Neuron (in vitro differentiated cells): ENCODE results near the gene CD300C.
"Not testable (repeated sequence)": the region's sequence is repeated elsewhere in the genome, so short reads cannot be mapped to it uniquely, and the experiment has no call there.

Source experiments
- H2AFZ ChIP-seq: one replicate; pipeline ENCODE4 v1.6.1; 2013; ENCODE audit warnings: low read depth, mild to moderate bottlenecking, inconsistent platforms, low read length, moderate library complexity
- H3K27me3 ChIP-seq: one replicate; pipeline ENCODE4 v1.6.1; 2013; ENCODE audit warnings: low read length; ENCODE audit not compliant: insufficient read depth
- H3K36me3 ChIP-seq: one replicate; pipeline ENCODE4 v1.6.1; 2013; ENCODE audit warnings: low read length; ENCODE audit not compliant: insufficient read depth
- H3K4me1 ChIP-seq: one replicate; pipeline ENCODE4 v1.6.1; 2013; ENCODE audit warnings: low read length; ENCODE audit not compliant: insufficient read depth
- H3K4me3 ChIP-seq: 2 replicates; pipeline ENCODE4 v1.5.1; 2013; ENCODE audit warnings: mild to moderate bottlenecking, low read length, moderate library complexity
- H3K9me3 ChIP-seq: one replicate; pipeline ENCODE4 v1.6.1; 2013; ENCODE audit warnings: low read length

The CD300C gene

DNA sequence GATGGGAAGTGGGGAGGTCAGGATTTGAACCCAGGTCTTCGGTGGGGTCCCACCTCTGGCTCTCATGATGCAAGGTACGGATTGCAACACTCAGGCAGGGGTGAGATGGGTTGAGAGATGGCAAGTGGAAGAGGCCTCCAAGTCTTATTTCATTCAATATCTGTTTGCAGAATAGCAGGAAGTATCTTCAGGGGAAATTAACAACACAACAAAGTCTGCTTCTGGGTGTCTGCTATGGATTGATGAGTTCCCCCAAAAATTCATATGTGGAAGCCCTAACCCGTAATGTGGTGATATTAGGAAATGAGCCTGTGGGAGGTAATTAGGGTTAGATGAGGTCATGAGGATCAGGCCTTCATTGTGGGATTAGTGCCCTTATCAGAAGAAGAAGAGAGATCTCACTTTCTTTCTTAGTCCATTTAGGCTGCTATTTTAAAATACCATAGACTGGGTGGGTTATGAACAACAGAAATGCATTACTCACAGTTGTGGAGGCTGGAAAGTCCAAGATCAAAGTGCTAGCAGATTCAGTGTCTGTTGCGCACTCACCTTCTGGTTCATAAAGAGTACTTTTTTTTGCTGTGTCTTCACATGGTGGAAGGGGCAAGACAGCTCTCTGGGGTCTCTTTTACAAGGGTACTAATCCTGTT is 25.8 kb upstream of the CD300C start:
- no peaks in the 10 kb centered on the region for H3K4me1 ChIP-seq
- no peak overlapping the region for H2AFZ ChIP-seq
- H3K27me3 ChIP-seq, result peaks cover 7% of the 10 kb centered on the region
- no peaks in the 10 kb centered on the region for H3K36me3 ChIP-seq
- H3K4me3 ChIP-seq, result no peak overlapping the region
- H3K9me3 ChIP-seq, result no peaks in the 10 kb centered on the region

- Histone ChIP-seq H3K36me3 (no peaks in the 10 kb centered on the region), H3K27me3 (peaks cover 10% of the 10 kb centered on the region), H2AFZ (no peak overlapping the region)
These were observed 23.4 kb upstream of the CD300C start for GRCh38 chr17:74569020-74570003.

GRCh38 chr17:74568106-74568873 is 22.4 kb upstream of the CD300C start:
- peaks cover 12% of the 10 kb centered on the region for H3K27me3 ChIP-seq
- H2AFZ ChIP-seq, result no peak overlapping the region
- H3K36me3 ChIP-seq, result no peaks in the 10 kb centered on the region
- no peak overlapping the region for H3K4me3 ChIP-seq
- H3K9me3 ChIP-seq, result no peaks in the 10 kb centered on the region
- H3K4me1 ChIP-seq, result no peaks in the 10 kb centered on the region

More at GRCh38 chr17:74569020-74570003, 23.4 kb upstream of the CD300C start:
- Histone ChIP-seq H3K4me1 (no peaks in the 10 kb centered on the region), H3K9me3 (no peaks in the 10 kb centered on the region), H3K4me3 (no peak overlapping the region)

DNA sequence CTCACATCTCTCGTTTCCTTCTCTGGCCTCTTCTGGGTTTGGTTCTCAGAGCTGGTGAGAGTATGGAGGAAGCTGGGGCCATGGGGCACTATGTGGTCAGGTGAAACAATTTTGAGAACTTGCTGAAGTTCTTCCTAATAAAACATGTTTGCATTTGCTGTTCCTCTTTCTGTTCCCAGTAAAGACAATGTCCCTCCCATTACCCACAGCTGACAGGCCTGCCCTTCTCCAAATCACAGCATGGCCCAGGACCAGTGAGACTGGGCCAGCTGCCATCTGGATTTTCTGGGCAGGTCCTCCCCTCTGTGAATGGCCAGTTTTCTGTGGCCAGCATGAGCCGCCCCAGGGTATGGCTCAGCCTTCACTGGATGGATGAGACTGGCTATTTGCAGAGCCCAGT is 21.5 kb upstream of the CD300C start, which contains the start of gene CD300H:
Gene CD300H (minus strand): TSS at position 113 of the 400 bp plus-strand sequence.
- Histone ChIP-seq H3K36me3 (no peaks in the 10 kb centered on the region), H3K27me3 (peaks cover 12% of the 10 kb centered on the region), H3K9me3 (no peaks in the 10 kb centered on the region), H3K4me1 (no peaks in the 10 kb centered on the region), H3K4me3 (no peak within 1 kb of the TSS), H2AFZ (no peak within 1 kb of the TSS)

DNA sequence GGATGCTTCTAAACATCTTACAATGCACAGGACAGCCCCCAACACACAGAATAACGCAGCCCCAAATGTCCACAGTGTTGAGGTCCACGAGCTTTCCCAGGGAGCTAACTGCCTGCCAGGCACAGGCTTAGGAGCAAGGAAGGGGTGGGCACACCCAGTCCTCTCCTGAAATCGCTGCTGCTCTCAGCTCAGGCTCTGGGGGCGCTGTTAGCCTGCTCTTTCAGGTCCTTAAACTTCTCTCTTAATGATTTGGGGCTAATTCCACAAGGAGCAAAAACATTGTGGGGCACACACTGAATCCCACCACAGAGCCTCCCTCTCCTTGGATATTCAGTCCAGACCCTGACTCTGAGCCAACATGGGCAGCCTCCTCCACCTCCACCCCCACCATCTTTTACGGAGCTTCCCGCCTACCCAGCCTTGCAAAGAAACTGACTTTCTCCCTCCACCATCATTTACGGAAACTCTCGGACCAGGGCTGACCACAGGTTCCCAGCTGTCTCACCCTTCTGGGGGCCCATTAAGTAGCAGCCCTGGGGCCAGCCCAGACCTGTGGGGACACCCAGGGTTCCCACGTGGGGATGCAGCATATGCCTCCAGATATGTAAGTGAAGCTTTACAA is 20.3 kb upstream of the CD300C start:
- Histone ChIP-seq H2AFZ (no peak overlapping the region), H3K27me3 (peaks cover 9% of the 10 kb centered on the region), H3K4me1 (no peaks in the 10 kb centered on the region), H3K36me3 (no peaks in the 10 kb centered on the region), H3K4me3 (no peak overlapping the region), H3K9me3 (no peaks in the 10 kb centered on the region)

GRCh38 chr17:74565126-74565525 is 19.2 kb upstream of the CD300C start:
- Histone ChIP-seq H3K27me3 (peaks cover 7% of the 10 kb centered on the region), H2AFZ (no peak overlapping the region), H3K9me3 (no peaks in the 10 kb centered on the region), H3K36me3 (no peaks in the 10 kb centered on the region), H3K4me3 (no peak overlapping the region), H3K4me1 (no peaks in the 10 kb centered on the region)

GRCh38 chr17:74563358-74563757 is 17.4 kb upstream of the CD300C start:
- no peaks in the 10 kb centered on the region for H3K36me3 ChIP-seq
- no peak overlapping the region for H3K4me3 ChIP-seq
- H3K9me3 ChIP-seq, result no peaks in the 10 kb centered on the region
- no peak overlapping the region for H2AFZ ChIP-seq
- H3K27me3 ChIP-seq, result peaks cover 7% of the 10 kb centered on the region
- H3K4me1 ChIP-seq, result no peaks in the 10 kb centered on the region

GRCh38 chr17:74561586-74561985 is 15.7 kb upstream of the CD300C start:
- Histone ChIP-seq H3K27me3 (peaks cover 7% of the 10 kb centered on the region), H3K4me1 (no peaks in the 10 kb centered on the region)

DNA sequence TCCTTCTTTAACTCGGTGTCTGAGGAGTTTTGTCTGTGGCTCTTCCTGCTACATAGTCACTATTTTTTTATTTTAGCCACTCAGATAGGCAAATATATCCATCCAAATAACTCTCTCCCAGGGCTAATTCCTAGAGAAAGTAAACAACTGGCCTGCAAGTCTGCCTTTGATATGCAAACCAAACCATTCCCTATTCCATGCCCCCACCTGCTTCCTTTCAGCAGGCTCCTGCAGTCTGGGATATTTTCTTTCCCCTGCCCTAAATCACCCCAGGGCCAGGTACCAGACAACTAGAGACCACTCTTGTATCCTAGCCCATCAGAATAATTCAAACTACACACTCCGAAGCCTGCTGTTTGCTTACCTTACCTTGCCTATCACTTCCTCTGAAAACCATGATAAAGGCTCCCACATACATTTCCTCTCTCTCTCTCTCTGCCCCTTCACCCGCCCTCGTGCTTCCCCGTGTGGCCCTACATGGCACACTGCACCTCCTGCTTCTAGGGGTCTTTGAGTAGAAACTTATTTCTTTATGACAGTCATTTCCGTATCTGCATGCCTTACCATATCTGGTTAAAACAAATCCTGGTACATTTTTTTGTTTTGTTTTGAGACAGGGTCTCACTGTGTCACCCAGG is 13.1 kb upstream of the CD300C start:
- Histone ChIP-seq H3K9me3 (no peaks in the 10 kb centered on the region), H3K4me3 (no peak overlapping the region), H3K36me3 (no peaks in the 10 kb centered on the region), H3K4me1 (no peaks in the 10 kb centered on the region), H3K27me3 (peaks cover 2% of the 10 kb centered on the region), H2AFZ (no peak overlapping the region)

More at GRCh38 chr17:74561586-74561985, 15.7 kb upstream of the CD300C start:
- no peaks in the 10 kb centered on the region for H3K9me3 ChIP-seq
- no peak overlapping the region for H2AFZ ChIP-seq
- no peak overlapping the region for H3K4me3 ChIP-seq
- no peaks in the 10 kb centered on the region for H3K36me3 ChIP-seq

GRCh38 chr17:74558402-74558801 is 12.5 kb upstream of the CD300C start:
- not testable (repeated sequence) for H3K36me3 ChIP-seq, H2AFZ ChIP-seq, H3K9me3 ChIP-seq, H3K4me3 ChIP-seq, H3K27me3 ChIP-seq, H3K4me1 ChIP-seq

DNA sequence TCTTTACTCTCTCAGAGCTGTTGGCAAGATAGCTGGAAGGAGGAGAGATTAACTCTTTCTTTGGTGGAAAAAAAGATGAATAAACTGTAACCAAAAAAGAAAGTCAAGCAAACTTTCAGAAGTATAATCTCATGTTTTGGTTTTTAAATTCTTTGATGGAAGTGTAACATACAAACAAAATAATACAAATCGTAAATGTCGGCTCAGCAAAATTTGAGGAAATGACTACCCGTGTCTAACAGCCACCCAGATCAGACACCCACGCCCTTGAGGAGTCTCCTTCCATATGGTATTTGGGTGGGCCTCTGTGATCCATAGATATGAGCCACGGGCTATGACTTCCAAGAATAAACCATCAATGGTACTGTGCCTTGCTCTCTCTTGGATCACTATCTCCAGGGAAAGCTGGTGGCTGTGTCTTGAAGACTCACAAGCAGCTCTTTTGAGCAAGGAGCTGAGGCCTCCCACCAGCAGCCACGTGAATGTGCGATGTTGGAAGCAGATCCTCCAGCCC is 9.6 kb upstream of the CD300C start:
- no peak overlapping the region for H3K4me3 ChIP-seq
- H3K36me3 ChIP-seq, result no peaks in the 10 kb centered on the region
- no peaks in the 10 kb centered on the region for H3K9me3 ChIP-seq
- no peak overlapping the region for H2AFZ ChIP-seq
- peaks cover 14% of the 10 kb centered on the region for H3K4me1 ChIP-seq
- H3K27me3 ChIP-seq, result no peaks in the 10 kb centered on the region

DNA sequence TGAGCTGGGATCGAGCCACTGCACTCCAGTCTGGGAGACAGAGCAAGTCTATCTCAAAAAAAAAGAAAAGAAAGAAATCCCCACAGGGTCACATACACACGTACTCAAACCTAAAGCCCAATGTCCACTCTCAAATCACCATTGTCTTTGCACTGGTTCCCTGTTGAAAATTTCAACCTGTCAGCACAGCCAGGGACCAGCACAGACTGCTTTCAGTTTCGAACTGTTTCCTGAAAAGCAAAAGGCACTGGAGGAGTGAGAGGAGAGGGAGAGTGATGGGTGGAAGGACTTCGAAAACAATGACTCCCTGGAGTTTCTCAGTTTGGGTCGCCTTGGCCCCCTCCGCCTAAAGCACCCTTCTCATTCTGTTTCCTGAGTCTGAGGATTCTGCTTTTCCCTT is 9.0 kb upstream of the CD300C start:
- Histone ChIP-seq H3K36me3 (no peaks in the 10 kb centered on the region), H3K4me1 (peaks cover 14% of the 10 kb centered on the region), H3K9me3 (no peaks in the 10 kb centered on the region), H3K27me3 (no peaks in the 10 kb centered on the region), H2AFZ (no peak overlapping the region), H3K4me3 (no peak overlapping the region)
